Measurements from ENCODE around the gene PEPD.
A peak's percentile ranks its signal among the peaks of the same experiment; 100 is the strongest.
"Not testable (repeated sequence)": the region's sequence is repeated elsewhere in the genome, so short reads cannot be mapped to it uniquely, and the experiment has no call there.

Gene PEPD

GRCh38 chr19:33521480-33522370 is at the start of gene PEPD:
Gene PEPD, minus strand, starts transcription at chr19:33521791. Its CDS starts 31 bp downstream, at chr19:33521760.
- peak; percentile 59 for DNase-seq

DNA sequence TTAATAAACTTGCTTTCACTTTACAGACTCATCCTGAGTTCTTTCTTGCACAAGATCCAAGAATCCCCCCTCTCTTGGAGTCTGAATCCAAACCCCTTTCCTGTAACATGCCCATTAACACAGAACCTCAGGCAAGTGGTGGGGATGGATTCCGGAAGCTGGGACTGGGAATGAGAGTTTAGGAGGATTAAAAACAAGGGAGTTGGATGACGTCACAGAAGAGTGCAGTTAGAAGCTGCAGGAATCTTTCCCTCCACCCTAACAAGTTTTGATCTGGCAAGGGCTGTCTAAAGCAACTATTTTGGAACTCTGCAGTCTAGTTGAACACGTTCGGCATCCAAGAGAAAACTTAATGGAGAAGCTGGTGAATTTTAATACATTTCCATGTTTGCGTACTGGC is 48.2 kb upstream of the PEPD start:
- DNase-seq = no peak

DNA sequence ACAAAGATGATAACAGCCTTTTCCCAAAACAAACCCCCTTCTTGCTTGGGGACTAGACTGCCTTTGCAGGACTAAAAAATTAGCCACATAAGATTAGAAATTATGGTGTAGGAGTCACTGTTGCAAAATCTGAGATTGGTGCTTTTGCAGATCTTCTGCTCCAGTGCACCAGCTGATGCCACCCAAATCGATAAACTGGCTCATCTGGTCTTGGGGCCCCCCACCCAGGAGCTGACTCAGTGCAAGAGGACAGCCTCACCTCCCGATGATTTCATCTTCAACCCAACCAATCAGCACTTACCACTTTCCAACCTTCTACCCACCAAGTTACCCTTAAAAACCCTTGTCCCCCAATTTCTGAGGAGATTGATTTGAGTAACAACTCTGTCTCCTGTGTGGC is 47.1 kb upstream of the PEPD start:
- DNase-seq = no peak

DNA sequence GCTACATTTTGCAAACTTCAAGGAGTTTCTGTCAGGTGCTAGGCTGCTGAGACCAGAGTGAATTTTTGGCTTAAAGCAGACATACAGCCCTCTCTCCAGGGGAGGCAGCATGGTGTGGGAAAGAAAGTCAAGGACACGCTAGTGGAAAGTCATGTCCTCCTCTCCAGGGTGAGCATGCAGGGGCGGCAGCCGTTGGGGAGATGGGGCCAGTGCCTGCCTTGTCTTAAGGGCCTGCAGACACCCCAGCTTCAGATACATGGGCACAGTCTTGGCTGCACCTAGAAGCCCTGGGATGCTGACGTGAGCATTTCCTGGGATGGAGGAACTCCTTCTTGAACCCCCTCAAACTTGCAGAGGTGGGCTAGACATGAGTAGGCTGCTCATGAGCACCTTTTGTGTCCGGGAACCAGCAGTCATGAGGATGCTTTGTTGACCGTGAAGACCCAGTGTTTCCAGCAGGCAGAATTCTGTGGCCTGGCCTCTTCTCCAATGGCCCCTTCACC is 43.3 kb upstream of the PEPD start:
- DNase-seq = no peak

GRCh38 chr19:33562636-33563035 is 41.0 kb upstream of the PEPD start:
- no peak for DNase-seq

DNA sequence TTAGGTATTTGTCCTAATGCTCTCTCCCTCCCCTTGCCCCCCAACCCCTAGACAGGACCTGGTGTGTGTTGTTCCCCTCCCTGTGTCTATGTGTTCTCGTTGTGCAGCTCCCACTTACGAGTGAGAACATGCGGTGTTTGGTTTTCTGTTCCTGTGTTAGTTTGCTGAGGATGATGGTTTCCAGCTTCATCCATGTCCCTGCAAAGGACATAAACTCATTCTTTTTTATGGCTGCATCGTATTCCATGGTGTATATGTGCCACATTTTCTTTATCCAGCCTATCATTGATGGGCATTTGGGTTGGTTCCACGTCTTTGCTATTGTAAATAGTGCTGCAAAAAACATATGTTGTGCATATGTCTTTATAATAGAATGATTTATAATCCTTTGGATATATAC is 40.1 kb upstream of the PEPD start:
- DNase-seq = not testable (repeated sequence)

DNA sequence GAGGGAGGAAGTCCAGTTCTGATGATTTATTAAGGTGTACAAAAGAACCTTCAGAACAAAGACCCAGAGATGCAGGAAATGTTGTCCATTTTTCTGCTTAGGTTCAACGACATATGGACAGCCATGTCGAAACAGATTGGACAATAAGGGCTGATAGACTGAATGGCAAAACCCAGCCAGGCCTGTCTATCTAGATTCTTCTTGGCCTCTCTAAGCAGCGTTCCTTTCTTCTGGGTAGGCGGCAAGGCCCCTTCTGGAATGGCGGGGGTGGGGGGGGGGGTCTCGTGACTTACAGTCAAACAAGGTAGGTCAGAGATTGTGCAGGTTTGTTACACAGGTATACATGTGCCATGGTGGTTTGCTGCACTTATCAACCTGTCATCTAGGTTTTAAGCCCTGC is 39.7 kb upstream of the PEPD start:
- DNase-seq = no peak

DNA sequence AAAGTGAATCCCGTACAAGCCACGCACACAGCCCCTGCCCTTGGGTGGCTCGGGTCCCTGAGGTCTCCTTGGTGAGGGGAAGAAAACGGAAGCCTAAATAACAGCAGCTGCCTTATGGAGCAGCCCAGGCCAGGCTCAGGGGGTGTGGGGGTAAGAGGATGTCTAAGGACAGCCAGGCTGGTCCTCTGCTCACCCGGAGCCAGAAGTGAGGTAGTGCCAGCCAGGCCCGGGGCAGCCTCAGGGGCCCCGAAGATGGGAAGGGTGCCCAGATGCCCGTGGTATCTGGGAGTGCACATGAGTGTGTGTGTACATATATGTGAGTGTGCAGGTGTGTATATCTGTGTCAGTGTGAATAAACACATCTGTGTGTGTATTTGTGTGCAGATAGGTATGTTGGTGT is 38.4 kb upstream of the PEPD start:
- DNase-seq = no peak

- DNase-seq = no peak
Measured at GRCh38 chr19:33558856-33559255, 37.3 kb upstream of the PEPD start.

DNA sequence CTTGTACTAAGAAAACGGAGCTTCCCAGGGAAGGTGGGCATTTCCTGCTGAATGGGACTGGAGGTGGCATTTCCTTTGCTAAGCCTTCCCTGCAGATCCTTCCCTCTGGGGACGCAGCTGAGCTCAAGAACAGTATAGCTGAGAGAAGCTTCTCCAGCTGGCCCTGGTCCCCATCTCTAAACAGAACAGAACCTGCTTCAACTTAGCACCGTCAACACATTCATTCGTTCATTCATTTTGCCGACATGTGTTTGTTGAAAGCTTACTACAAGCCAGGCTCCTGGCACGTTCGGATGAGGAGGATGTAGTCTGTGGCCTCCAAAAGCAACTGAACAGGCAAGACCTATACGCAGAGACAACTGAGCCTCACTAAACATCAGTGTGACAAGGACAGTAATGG is 36.6 kb upstream of the PEPD start:
- DNase-seq = no peak

DNA sequence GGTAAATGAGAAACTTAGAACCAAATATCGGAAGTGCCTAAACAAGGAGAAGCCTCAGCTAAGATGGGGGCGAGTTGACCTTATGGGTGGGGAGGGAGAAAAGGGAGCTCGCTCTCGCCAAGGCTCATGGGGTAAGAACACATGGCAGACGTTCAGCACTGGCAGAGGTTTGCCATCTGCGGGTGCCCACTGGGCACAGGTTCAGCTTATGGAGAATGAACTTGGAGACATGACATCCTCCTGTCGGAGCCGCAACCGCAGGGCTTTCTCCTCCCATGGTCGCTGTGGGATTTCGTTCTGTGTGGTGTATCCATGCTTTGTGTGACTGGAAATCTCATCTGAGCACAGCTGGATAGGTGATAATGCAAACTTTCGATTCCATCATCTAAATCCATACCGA is 36.1 kb upstream of the PEPD start:
- DNase-seq = no peak

- no peak for DNase-seq
Measured at GRCh38 chr19:33557196-33557595, 35.6 kb upstream of the PEPD start.

DNA sequence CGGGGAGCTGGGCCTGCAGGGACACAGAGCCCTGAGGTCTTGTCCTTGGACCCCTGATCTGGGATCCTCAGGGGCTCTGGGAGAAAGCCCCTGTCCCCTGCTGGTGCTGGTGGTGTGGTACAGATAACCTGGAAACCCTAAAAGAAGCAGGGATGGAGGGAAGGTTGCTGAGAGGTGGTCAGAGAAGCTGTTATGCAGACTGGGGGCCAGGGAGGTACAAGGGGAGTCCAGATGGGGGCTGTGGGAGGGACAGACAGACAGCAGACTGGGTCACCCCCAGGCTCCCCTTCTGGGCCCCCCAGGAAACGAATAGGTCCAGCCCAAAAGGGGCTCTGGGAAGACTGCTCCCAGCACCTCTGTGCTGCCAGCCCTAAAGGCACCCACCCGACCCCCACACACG is 34.7 kb upstream of the PEPD start:
- DNase-seq = no peak

GRCh38 chr19:33555726-33556125 is 34.1 kb upstream of the PEPD start:
- not testable (repeated sequence) for DNase-seq

DNA sequence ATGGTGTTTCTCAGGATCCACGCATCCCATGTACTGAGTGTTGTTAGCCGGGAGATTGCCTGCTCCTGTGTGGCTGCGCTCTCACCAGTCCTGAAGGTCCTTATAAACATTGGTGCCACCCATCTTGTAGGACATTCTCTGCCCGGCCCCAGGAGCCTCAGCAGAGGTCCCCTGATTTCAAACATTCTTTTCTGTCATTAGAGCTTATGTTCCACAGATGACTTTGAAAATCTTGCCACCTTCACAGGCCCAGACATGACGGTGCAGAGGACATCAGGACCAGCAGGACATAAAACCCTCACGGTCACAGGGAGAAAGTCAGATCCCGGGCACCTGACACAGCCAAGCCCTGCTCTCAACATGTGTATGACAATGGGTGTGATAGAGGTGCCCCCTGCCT is 33.2 kb upstream of the PEPD start:
- no peak for DNase-seq

GRCh38 chr19:33554391-33554790 is 32.8 kb upstream of the PEPD start:
- no peak for DNase-seq

- DNase-seq = no peak
Measured at GRCh38 chr19:33553530-33554310, 32.1 kb upstream of the PEPD start.

DNA sequence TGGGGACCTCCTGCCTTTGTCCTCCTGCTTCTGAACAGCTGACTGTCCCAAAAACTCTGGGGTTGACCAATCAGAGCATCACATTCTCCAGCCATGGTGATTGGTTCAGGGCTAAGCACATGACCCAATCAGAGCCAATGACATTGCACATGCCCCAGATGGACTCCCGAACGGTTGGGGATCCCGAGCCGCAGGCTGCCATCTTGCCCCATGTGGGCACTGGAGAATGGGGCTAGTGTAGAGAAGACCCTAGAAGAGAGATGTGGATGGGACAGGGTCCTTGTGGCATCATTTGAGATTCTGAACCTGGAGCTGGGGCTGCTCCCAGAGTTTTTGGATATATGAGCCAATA is 31.3 kb upstream of the PEPD start:
- no peak for DNase-seq

DNA sequence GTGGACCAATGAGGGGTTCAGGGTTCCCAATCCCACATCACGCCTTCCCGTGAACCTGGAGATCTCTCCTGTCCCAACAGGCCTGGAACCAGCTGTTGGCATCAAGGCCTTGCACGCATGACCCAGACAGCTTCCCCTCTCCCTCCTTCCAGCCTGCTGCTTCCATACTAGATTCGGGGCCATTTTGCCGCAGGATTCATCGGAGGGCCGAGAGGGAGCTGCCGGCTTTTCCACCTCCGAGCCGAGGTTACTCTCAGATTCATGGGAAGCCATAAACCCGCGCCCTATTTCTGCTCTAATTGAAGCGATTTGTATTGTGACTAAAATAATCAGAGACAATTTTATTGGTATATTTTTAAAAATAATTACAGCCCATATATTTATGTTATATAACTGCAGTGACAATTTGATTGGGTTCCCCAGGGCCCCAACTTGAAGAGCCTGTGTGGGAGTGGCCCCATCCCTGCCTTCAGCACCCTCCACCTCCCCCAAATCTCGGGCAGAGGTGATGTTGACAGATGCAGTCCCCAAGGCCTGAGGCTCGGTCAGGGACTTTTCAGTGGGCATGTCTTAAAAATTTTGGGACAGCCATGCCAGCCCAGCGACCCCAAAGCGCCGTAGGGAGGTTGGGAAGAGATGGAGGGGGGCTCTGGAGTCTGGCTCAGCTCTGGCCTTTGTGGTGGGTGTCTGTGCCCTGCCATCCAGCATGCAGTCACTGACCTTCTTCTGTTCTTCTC is 30.8 kb upstream of the PEPD start:
- DNase-seq = no peak

DNA sequence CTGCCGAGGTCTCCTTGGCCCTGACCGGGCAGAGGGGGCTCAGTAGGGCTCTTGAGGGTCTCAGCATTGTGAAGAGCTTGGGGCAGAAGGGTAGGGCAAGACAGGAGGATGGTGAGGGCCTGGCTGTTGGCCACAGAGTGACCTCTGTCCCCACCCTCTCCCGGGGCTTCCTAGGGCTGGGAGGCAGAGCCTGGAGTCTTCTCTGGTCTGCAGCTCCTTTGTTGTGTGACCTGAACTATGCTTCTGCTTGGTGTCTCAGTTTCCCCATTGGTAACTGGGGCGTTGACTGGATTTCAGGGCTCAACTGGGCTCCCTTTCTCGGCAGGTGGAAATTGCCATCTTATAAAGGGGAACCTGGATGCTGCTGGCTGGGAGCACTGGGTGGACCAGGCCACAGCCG is 30.1 kb upstream of the PEPD start:
- DNase-seq = no peak

DNA sequence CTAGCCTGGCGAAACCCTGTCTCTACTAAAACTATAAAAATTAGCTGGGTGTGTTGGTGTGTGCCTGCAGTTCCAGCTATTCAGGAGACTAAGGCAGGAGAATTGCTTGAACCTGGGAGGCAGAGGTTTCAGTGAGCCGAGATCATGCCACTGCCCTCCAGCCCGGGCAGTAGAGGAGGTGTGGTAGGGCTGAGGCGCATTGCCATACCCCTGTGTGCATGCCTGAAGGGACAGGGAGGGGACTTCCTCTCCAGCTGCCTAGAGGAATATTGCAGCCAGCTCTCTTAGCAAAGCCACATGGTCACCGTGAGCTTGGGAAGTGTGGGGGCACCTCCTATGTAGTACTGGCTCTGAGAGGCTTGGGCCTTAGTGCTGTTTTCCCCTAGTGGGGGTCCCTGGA is 29.2 kb upstream of the PEPD start:
- DNase-seq = no peak

DNA sequence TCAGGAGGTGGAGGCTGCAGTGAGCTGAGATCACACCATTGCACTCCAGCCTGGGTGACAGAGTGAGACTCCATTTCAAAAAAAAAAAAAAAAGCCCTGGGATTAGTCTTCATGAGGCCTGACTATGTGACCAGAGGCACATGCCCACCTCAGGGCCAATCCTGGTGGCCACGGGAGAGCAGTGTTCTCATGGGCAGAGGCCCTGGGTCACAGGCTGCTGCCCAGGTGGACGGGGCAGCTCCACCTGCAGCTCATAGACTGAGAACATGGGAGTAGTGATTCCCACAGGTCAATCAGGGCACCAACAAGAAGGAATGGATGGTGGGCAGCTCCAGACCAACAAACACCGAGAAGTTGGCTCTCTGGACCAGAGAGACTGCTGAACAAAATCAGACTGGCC is 26.1 kb upstream of the PEPD start:
- DNase-seq = no peak

DNA sequence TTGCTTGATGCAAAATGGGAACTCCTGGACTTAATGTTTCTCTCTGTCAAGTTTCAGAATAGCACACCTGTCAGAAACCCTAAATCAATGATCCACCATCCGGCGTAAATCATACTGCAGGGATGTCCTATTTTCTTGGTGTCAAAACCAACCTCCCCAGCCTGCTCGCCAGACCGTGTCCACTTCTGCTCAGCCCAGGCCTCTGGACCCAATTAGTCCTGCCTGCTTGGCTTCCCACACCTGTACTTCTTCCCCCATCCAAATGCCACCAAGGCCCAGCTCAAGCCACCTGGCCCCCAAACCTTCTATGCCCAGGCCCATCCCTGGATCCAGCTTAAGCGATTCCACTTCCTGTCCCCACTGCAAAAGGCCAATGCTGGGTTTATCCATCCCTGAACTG is 25.1 kb upstream of the PEPD start:
- no peak for DNase-seq

Data from GOT3 (cell line).